Measurements from ENCODE around the gene DNAJA2.
"Not testable (repeated sequence)": the region's sequence is repeated elsewhere in the genome, so short reads cannot be mapped to it uniquely, and the experiment has no call there.

Gene DNAJA2

DNA sequence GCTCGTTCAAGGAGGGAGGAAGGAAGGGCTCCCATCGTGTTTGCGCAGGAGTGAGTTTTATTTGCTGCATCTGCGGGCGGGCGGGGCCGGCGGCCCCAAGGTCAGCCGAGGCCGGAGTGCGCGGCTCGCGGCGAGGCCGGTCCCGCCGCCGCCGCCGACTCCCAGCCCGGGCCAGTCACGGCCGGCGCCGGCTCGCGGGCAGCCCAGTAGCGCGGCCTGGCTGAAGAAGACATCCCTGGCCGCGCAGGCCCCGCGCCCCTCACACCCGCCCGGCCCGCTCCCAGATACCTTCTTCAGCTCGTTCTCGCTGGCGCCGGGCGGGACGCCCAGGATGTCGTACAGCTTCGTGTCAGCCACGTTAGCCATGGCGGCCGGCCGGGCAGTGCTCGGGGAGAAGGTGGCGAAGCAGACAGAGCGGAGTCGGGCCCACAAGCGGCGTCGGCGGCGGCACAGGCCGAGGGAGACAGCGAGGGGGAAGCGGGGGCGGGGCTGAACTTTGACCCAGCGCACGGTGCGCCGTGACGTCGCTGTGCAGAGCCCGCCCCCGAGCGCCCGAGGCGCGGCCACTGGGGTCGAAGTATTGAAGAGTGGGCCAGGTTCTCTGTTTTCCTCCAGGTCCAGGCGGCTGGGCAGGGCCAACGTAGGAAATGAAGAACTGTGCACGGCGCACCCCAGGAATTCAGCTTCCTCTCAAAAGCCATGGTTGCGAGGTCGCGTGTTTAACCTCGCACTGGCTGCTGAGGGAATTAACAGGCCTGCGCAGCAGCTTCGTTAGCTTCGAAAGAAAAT is at the start of gene DNAJA2:
DNAJA2 (minus strand) TSS at position 468 of the 789 bp plus-strand sequence; CDS start at position 366, 102 bp downstream.
- peak; percentile 64 for DNase-seq

DNA sequence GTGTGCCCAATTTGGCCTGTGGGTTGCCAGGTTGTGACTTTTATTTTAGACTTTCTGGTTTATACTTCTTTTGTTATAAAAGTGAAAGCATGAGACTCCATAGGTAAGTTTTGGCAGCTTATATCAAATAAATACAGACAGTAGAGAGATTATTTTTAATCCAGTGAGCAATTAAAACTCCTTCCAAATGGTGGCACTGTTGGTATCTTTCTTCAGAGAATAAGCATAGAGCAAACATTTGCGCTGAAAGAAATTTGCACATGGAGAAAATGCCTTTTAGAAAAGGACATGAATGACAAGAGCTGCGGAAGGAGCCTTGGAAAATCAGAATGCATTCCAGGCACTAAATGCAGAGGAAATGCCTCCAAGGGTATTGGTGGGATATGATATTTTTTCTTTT is 46.1 kb upstream of the DNAJA2 start:
- no peak for DNase-seq

DNA sequence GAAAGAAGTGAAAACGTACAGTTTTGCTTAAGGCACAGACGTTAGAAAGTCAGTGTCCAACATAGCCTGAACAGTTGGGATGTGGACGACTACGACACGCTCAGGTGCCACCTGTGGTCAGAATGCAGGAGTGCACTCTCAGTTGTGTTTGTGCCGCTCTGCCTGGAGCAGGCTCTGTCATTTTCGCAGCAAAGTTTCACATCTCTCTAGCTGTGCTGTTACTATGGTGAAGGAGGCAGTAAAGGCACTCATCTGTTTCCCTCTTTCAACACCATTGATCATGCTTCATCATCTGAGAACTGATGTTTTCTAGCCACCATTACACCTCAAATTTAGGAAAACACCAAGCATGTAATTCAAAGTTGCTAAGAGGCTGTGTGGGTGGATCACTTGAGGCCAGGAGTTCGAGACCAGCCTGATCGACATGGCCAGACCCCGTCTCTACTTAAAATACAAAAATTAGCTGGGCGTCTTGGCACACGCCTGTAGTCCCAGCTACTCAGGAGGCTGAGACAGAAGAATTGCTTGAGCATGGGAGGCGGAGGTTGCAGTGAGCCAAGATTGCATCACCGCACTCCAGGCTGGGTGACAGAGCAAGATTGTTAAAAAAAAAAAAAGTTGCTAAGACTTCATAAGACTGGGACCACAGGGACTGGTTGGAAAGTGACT is 44.9 kb upstream of the DNAJA2 start:
- DNase-seq, result no peak

DNA sequence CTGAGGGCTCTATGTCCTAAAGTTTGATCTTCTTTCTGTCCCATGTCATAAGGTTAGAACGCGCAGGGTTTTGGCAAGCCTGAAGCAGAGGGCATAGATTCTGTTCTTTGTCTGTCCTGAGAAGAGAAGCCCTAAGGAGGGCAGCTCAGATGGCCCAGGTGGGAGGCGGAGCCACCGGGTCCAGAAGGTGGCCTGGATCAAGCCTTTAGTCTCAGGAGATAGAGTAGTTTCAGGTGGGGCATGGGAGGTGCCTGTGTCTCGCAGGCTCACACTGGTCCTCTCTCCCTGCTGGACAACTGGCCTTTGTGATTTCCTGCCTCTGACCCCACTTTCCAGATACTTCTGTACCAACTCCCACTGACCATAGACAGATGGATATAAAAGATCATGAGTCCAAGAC is 44.2 kb upstream of the DNAJA2 start:
- DNase-seq, result no peak

DNA sequence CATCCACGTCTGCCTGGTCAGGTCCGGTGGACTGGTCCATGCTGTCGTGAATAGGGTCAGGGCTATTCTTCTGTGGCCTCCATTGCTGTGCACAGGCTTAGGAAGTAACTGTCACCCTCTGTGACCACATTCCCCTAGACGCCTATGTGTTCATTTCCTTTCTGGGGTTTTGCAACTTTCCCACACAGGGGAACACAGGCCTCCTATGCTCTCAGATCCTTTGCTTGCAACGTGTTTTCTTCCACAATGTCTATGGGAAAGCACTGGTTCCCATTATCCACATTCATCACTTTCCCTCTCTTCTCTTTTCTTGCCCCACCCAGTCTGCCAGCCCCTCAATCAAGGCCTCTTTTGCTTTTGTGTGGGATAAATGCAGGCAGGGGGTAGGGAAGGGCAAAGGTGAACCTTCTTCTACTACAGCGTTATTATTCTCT is 43.2 kb upstream of the DNAJA2 start:
- no peak for DNase-seq

DNA sequence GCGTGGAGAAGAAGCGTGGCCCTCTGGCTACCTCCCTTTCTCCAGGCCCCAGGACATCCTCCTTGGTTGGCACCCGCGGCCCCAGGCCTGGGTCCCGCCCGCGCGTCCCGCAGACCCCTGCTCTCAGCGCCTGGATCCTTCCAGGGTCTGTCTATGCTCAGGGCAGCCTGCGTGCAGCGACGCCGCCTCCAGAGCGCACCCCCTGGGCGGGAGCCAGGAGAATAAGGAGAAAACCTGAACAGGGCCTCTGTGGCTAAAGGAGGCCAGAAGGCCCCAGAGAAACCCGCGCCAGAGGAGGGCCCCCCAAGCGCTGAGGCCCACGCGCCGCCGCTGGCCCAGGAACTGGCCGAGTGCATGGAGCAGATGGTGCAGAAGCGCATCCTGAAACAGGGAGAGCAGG is 40.4 kb upstream of the DNAJA2 start:
- no peak for DNase-seq

DNA sequence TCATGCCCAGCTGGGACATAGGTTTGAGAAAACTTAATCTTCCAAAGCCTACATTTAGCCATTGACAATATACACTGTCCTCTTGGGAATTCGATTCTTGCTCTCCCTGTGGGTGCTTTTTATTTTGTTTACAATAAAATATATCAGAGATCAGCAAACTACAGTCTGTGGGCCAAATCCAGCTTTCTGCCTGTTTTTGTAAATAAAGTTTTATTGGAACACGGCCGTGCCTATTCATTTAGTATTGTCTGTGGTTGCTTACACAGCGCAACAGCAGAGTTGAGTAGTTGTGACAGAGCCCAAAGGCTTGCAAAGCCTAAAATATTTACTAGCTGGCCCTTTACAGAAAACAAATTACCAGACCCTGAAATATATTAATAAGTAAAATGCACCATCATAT is 39.7 kb upstream of the DNAJA2 start:
- DNase-seq, result no peak

DNA sequence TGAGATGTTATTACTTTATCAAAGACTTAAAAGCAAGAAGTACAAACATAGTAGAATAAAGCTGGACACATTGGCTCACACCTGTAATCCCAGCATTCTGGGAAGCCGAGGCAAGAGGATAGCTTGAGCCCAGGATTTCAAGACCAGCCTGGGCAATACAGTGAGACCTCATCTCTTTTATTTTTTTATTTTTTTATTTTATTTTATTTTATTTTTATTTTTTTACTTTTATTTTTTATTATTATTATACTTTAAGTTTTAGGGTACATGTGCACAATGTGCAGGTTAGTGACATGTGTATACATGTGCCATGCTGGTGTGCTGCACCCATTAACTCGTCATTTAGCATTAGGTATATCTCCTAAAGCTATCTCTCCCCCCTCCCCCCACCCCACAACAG is 37.3 kb upstream of the DNAJA2 start:
- not testable (repeated sequence) for DNase-seq

DNA sequence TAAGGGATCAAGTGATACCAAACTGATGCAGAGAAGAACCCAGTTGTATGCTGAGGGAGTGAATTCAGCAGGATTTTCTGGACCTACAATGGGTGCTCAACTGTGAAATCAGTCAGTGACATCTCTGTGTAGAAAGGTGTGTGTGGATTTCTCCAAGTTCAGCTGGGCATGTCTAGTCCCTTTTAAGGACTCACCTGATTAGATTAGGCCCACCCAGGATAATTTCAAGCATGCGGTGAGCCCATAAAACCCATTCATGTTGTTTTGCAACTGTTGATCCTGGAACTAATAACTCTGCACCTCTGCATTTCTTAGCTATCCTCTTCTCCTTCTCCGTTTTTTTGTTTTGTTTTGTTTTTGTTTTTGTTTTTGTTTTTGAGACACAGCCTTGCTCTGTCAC is 35.1 kb upstream of the DNAJA2 start:
- DNase-seq, result no peak

DNA sequence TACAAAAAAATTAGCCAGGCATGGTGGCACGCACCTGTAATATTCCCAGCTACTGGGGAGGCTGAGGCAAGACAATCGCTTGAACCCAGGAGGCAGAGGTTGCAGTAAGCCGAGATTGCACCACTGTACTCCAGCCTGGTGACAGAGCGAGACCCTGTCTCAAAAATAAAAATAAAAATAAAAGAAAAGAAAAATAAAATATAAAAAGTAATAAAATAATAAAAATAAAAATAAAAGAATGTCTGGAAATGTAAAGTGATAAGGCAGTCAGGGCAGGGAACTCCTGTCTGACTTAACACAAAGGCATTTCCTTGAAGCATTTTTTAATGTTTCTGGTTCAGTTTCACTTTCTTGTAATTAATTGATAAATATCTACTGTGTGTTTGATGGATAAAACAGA is 34.7 kb upstream of the DNAJA2 start:
- DNase-seq, result no peak

DNA sequence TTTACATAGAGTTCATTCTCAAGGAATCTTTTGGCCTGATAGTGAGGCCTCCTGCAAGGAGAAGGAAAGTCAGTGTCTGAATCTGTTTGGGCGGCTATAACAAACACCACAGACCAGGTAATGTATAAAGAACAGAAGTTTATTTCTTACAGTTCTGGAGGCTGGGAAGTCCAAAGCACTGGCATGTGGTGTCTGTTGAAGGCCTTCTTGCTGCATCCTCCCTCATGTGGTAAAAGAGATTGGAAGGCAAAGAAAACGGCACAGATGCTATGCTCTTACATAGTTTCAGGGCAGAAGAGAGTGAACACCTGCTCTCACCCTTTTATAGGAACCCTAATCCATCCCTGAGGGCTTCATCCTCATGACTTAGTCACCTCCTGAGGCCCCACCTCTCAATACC is 31.2 kb upstream of the DNAJA2 start:
- DNase-seq, result no peak

DNA sequence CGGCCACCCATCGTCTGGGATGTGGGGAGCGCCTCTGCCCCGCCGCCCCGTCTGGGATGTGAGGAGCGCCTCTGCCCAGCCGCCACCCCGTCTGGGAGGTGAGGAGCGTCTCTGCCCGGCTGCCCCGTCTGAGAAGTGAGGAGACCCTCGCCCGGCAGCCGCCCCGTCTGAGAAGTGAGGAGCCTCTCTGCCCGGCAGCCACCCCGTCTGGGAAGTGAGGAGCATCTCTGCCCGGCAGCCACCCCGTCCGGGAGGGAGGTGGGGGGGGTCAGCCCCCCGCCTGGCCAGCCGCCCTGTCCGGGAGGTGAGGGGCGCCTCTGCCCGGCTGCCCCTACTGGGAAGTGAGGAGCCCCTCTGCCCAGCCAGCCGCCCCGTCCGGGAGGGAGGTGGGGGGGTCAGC is 26.6 kb upstream of the DNAJA2 start:
- DNase-seq, result not testable (repeated sequence)

DNA sequence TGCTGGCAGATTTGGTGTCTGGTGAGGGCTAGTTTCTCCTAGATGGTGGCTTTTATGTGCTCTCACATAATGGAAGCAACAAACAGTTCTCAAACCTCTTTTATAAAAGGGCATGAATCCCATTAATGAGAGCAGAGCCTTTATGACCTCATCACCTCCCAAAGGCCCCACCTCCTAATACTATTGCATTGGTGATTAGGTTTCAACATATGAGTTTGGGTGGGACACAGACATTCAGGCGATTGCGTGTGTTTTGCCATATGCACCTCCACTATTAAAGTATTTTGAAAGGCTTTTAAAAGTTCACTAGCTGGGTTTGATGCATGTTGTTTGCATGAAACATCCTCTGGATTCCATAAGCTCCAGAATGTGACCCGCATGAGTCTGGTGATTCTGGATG is 24.4 kb upstream of the DNAJA2 start:
- DNase-seq, result no peak

DNA sequence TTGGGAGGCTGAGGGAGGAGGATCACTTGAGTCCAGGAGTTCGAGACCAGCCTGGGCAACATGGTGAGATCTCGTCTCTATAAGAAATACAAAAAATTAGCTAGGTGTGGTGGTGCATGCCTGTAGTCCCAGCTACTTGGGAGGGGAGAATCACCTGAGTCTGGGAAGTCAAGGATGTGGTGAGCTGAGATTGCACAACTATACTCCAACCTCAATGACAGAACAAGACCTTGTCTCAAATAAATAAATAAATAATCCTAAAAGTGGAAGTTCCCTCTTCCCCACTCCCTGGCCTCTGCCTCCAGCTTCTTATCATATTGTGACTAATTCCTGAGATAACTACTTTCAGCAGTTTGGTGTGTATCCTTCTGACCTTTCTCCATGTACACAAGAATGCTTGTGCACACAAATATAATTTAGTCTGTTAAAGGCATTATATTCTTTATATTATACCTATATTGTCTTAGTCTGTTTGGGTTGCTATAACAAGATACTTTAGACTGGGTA is 23.5 kb upstream of the DNAJA2 start:
- DNase-seq, result no peak

DNA sequence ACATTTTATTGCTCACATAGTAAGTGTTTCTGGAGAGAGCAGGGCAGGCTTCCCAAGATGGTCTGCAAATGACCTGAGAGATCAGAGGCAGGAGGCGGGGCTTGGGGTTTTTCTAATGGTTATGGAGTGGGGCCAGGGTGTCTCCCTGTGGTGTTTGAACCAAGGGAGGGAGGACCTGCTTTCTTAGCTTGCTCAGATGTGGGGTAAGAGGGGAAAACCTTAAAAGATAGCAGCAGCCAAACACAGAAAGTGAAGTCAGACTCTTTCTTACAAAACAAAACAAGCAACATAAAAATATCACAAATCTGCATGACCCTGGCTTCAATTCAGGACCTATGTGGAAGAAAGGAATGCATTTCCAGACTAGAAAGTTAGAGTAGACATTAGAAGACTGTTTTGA is 22.9 kb upstream of the DNAJA2 start:
- no peak for DNase-seq

DNA sequence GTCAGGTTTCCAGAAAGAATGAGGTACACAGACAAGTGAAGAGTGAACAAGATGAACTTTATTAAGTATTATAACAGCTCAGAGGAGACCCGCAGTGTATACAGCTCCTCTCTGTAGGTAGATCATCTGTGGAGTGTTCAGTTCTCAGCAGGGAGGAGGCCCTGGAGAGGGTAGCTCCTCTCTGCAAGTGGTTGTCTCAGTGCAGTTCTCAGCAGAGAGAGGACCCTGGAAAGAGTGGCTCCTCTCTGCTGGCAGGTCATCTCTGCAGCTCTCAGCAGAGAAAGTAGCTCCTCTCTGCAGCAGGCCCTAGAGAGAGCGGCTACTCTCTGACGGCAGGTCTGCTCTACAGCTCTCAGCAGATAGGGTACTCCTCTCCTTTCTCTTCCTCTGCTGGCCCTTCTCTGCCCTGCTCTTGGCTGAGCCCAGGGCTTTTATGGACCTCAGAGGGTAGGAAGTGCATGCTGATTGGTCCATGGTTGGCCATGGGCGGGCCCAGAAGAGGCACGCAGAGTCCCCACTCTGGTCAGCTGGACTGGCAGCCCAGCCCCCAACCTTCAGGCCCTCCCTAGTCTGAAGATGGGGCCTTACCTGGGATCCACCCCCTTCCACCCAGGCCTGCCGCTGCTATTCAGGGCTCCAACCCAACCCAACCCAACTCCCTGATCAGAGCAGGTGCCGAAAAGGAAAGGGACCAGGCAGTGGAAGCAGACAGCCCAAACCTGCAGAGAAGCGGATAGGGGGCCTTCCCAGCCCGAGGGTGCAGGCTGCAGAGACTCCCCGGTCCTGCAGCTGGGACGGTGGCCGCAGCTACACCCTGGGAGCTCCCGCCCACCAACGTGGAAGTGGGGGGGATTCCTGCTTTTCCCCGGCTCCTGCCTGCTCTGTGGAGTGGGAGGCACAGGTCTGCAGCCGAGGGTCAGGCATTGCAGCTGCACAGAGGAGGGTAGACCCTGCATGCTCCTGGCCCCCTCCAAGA is 18.5 kb upstream of the DNAJA2 start:
- no peak for DNase-seq

DNA sequence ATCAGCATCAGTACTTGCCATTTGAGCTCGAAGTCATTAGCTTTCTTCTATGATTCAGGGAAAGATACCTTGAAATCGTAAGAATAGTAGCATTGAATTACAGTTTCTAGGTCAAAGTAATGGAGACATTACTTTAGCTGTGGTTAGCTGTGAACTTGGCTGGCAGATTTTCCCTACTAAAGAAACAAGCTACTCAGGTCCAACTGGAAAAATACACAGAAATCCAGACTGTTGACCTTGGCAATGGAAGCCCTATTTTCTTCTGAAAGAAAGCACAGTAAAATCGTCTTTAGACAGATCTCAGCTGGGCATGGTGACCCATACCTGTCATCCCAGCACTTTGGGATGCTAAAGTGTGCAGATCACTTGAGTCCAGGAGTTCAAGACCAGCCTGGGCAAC is 13.4 kb upstream of the DNAJA2 start:
- no peak for DNase-seq

DNA sequence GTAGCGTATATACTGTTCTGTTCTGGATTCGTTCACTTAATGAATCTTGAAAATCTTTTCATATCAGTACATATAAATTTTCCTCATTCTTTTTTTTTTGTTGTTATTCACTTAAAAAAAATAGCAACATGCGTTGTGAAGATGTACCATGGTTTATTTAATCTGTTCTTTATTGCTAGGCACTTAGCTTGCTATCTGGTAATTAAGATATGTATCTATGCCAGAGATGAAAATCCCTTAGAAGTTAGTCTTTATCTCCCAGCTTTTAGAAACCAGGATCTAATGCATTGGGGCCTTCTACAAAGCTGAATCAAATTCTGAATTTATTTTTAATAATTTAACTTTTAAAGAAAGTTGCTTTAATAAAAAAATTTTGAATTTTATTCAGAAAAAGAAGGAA is 13.0 kb upstream of the DNAJA2 start:
- DNase-seq, result no peak

DNA sequence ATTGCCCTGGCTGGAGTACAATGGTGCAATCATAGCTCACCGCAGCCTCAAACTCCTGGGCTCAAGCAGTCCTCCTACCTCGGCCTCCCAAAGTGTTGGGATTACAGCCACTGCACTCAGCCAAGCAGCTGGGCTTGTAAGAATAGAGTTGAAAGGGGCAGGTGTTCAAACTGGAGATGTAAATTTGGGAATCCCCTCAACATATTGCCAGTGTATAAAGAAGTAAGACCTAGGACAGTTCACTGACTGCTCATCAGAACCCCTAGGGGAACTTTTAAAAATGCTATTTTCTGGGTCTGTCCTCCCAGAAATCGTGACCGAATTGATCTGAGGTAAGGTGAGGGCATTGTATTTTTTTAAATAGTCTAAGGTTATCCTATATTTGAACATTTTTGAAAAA is 8.9 kb upstream of the DNAJA2 start:
- no peak for DNase-seq

DNA sequence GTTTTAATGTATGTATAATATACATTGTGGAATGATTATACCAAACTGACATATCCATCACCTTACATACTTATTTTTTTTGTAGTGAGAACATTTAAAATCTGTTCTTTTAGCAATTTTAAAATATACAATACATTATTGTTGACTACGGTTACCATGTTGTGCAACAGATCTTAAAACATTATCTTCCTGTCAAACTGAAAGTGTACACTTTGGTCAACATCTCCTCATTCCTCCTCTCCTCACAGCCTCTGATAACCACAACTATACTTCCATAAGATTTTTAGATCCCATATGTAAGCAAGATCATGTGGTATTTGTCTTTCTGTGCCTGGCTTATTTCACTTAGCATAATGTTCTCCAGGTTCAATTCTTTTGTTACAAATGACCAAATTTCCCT is 7.5 kb upstream of the DNAJA2 start:
- DNase-seq, result no peak

DNA sequence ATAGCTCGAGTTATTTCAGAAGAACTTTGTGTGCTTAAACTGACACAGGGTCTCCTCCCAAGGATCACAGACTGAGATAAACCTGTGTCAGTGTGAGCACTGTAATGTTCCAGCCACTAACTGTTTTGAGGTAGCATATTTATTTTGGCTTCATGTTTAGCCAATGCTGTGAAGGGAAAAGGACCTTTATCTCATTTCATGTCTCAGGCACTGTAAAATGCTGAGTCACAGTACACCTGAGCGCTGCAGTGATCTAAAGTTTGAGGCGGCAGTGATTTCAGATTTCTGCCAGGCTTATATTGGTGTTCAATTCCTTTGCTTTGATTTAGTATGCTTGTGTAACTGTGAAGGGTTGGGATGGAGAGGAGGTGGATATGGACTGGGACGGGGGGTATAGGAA is 3.1 kb upstream of the DNAJA2 start:
- DNase-seq, result no peak

DNA sequence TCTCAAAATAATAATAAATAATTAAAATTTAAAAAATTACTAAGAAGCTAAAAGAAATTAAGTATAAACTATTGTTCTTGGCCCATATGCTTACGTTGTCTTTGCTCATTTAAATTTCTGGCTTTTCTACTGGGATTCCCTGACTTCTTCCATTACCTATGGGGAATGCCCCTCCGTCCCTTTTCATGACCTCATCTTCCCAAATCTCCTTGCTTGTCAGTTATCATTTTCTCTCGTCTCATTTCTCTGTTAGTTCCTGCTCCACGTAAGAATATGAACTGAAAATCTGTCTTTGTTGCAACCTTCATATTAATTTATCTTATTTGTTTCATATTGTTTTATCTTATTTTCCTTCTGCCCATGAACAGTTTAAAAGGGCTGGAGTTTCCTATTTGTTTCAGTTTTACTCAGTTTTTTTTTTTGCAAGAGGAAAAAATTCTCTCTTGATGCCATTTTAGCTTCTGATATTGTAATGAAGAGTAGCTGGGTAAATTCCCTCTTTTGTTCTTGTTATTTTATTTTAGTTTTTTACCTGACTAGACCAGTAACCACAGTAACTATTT is 2.5 kb upstream of the DNAJA2 start:
- no peak for DNase-seq

DNA sequence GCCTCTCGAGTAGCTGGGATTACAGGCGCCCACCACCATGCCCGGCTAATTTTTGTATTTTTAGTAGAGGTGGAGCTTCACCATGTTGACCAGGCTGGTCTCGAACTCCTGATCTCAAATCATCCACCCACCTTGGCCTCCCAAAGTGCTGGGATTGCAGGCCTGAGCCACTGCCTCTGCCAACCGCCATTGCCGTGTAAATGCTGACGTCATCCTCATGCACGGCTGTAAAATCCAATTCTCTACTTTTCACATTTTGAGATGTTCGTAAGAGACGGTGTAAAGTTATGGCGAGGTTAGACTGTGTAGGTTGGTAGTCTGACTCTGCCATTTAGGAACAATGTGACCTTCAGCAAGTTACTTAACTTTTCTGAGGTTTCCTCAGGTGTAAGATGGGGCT is 1.7 kb upstream of the DNAJA2 start:
- no peak for DNase-seq

Data from NCI-H446 treated with DMSO at 0.1 percent for 48 hours (cell line).